KBM-7 (cell line): ENCODE measurements around the gene GP1BA.

ENCODE experiments used
- DNase-seq: peaks from one replicate; pipeline ENCODE4 v3.0.0-alpha.2; 2015
- in situ Hi-C: fragments of 300-500 bp; cut with MboI; formaldehyde crosslinking; loops from 2 replicates; pipeline ENCODE4 v1.14.3; 2020; ENCODE audit warnings: low sequenced_read_pairs, low pct_unique_long_range_greater_than_20kb, mixed read lengths

Gene GP1BA

GRCh38 chr17:4966844-4967538 is 34.9 kb downstream of the GP1BA start:
- peak; percentile 100 for DNase-seq
- in situ Hi-C loops, result no loop called here

GRCh38 chr17:4967539-4968485 is 35.7 kb downstream of the GP1BA start, which contains the start of gene SPAG7:
TSS of gene SPAG7 (minus strand) at chr17:4967817. CDS start at chr17:4967804, 13 bp downstream.
- in situ Hi-C loops, result no loop called here
- DNase-seq, result peak; percentile 99

- no peak for DNase-seq
- in situ Hi-C loops, result no loop called here
These were observed 36.5 kb downstream of the GP1BA start for GRCh38 chr17:4968486-4969046.

- no peak for DNase-seq
- in situ Hi-C loops, result no loop called here
These were observed 37.0 kb downstream of the GP1BA start for GRCh38 chr17:4969047-4969550.

GRCh38 chr17:4969551-4970173 is 37.6 kb downstream of the GP1BA start:
- DNase-seq, result no peak
- in situ Hi-C loops, result no loop called here

GRCh38 chr17:4970273-4970672 is 38.2 kb downstream of the GP1BA start:
- in situ Hi-C loops, result no loop called here
- no peak for DNase-seq

- in situ Hi-C loops, result no loop called here
- DNase-seq, result no peak
These were observed 39.7 kb downstream of the GP1BA start for GRCh38 chr17:4971826-4972225.

- in situ Hi-C loops, result no loop called here
- DNase-seq, result no peak
These were observed 40.2 kb downstream of the GP1BA start for GRCh38 chr17:4972322-4972721.

- in situ Hi-C loops, result no loop called here
- no peak for DNase-seq
These were observed 40.7 kb downstream of the GP1BA start for GRCh38 chr17:4972752-4973151.

- no peak for DNase-seq
- in situ Hi-C loops, result no loop called here
These were observed 41.4 kb downstream of the GP1BA start for GRCh38 chr17:4973256-4974114.

- DNase-seq, result no peak
- in situ Hi-C loops, result no loop called here
These were observed 42.1 kb downstream of the GP1BA start for GRCh38 chr17:4974115-4974670.

GRCh38 chr17:4978726-4979125 is 46.6 kb downstream of the GP1BA start:
- in situ Hi-C loops, result no loop called here
- DNase-seq, result peak; percentile 74

GRCh38 chr17:4980644-4981216 is 48.7 kb downstream of the GP1BA start:
- DNase-seq, result peak; percentile 83
- in situ Hi-C loops, result no loop called here

- no peak for DNase-seq
- in situ Hi-C loops, result no loop called here
These were observed 50.2 kb downstream of the GP1BA start for GRCh38 chr17:4982305-4982704.
